Measurements from ENCODE around the gene TMEM186.
"Not testable (repeated sequence)": the region's sequence is repeated elsewhere in the genome, so short reads cannot be mapped to it uniquely, and the experiment has no call there.

The TMEM186 gene

GRCh38 chr16:8812162-8812843 is 14.9 kb upstream of the TMEM186 start:
- FAIRE-seq (no peak), DNase-seq (ENCODE audit: low spot score) (no peak)

DNA sequence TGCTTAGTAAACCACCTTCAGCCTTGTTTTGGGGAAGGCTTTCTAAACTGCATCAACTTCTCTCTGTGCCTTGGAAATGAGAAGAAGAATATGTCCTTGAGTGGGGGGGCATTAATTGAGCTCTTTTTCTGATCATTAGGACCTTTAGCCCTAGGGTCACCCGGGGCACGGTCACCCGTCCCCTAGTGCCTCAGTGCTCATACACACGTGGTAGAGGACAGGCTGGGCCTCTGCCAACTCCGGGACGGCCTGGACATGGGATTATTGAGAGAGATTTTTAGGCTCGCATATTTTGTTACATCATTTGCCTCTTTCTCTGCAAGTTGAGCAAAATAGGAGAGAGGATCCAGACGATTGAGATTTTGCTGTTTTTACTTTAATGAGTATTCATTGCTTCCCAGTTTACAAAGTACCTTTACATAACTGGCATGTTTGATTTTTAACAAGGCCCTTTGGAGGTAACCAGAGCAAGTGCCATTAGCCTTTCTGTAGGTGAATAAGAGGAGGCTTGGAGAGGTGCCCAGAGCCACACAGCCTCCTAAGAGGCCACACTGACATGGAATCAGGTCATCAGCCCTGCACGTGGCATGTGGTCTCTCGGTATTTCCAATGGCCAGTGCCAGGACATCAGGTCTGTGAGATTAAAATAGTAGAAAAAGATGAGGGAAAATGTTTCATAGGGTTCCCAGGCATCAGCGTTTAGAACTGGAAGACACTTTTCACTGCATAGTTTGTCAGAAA is 11.3 kb upstream of the TMEM186 start:
- FAIRE-seq (no peak), DNase-seq (ENCODE audit: low spot score) (no peak)

DNA sequence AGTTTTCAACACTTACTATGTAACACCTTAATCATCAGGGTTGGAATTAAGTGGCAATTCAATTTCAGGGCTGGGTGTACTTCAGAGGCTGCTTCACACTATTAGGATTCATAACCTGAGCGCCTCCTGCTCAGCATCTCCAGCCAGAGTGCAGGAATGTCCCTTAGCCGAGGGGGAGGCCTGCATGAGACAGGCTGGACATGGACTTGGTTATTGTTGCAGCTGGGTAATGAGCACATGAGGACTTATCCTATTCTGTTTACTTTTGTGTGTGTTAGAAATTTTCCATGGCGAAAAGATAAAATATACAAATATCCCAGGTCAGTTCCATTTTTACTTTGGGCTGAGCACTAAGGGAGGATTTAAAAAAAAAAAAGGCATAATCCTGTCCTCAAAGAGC is 10.6 kb upstream of the TMEM186 start:
- DNase-seq (ENCODE audit: low spot score) (no peak), FAIRE-seq (no peak)

DNA sequence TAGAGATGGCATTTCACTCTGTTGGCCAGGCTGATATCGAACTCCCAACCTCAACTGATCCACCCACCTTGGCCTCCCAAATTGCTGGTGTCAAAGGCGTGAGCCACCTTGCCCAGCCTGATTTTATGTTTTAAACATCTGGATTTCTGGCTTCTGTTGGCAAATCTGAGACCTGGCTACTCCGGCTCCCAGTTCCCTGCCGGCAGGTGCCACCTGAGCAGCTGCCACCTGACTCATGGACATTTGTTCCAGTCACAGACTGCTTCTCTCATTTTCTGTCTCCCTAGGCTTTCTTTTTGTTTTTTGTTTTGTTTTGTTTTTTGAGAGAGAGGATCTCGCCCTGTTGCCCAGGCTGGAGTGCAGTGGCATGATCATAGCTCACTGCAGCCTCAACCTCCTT is 9.8 kb upstream of the TMEM186 start:
- no peak for FAIRE-seq
- no peak for DNase-seq (ENCODE audit: low spot score)

DNA sequence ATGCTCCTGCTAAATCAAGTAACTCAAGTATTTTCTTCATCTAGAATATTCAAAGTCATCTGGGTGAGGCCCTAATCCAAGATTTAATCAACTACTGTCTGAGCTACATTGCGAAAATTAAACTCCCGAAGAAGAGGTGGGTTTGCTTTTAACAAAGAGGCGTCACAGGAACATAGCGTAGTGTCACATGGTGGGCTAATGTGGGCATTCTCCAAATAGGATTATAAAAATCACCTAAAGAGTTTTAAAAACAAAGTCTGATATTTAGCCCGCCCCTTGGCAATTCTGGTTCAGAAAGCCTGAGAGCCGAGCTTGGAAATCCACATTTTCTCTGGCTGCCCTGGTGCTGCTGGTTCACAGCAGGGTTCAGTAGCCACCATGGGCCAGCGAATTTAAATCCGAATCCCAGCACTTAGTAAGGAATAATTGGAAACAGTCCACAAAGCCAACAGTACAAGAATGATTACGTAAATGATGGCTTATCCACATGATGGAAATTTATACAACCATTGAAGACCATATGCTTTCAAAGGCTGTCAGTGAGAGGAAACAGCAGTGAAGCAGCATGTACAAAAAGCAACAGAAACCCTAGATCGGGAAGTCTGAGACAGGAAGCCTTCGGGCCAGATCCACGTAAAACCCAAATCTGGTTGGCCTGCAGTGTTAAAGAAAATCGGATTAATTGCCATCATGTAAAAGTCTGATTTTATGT is 9.0 kb upstream of the TMEM186 start:
- DNase-seq (ENCODE audit: low spot score): no peak

GRCh38 chr16:8804313-8804712 is 6.9 kb upstream of the TMEM186 start:
- FAIRE-seq: no peak

More for the DNA sequence above, 9.0 kb upstream of the TMEM186 start:
- FAIRE-seq: no peak

GRCh38 chr16:8803733-8804132 is 6.3 kb upstream of the TMEM186 start:
- not testable (repeated sequence) for DNase-seq (ENCODE audit: low spot score); FAIRE-seq

More at GRCh38 chr16:8804313-8804712, 6.9 kb upstream of the TMEM186 start:
- no peak for DNase-seq (ENCODE audit: low spot score)

DNA sequence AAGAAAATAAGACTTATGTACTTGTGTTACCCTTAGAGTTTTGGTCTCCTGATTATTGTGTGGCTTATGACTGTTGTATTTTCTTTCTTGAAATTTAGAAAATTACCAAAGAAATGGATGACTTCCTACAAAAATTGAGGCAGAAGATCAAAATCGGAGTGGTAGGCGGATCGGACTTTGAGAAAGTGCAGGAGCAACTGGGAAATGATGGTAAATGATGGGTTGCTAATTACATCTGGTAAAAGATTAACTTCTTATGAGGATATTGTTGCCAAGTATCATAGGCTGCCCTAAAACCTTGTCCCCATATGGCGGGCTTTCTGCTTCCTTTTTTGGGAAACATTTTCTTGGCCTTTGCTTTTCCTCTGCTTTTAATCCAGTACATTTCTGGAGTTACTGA is 4.3 kb upstream of the TMEM186 start:
- DNase-seq (ENCODE audit: low spot score) (no peak), FAIRE-seq (no peak)

DNA sequence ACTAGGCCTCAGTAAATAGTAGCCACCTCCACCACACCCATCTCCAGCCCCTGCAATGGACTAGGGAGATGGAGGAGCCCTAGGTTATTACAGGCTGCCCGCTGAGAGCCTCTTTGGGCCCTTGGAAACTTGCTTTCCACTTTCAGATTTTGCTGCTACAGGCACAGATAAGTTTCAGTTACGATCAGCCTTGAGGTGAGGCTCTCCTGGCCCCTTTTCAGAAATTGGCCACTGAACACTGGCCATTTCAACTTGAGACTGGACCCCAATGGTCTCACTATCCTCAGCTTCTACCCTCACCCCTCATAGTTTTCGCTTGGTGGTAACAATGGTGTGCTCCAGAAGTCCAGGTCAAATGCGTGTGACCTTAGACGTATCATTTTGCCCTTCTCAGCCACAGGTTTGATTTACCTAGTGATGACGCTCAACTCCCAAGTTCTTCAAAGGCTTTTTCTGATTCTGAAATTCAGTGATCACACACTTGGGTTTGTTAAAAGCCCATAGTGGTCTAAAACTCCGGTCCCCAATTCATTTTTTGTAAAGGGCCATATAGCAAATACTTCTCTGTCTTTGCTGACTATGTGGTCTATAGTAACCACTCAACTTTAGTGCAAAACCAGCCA is 1.2 kb upstream of the TMEM186 start:
- FAIRE-seq: no peak
- no peak for DNase-seq (ENCODE audit: low spot score)

DNA sequence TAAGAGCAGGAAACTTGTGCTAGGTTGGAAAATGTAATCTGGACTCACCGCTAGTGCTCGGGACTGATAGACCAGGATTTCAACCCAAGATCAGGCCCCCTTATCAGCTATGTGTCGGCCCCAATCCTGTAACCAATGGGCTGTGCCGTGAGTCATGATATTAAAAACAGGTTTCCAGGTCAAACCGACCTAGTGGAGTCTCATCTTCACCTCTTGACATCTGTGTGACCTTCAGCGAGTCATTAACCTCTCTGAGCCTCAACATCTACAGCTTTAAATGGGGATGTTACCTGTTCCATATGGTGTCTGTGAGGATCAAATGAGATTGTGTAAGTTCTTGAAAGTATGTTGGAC is 712 bp upstream of the TMEM186 start:
- DNase-seq (ENCODE audit: low spot score) (no peak), FAIRE-seq (no peak)

DNA sequence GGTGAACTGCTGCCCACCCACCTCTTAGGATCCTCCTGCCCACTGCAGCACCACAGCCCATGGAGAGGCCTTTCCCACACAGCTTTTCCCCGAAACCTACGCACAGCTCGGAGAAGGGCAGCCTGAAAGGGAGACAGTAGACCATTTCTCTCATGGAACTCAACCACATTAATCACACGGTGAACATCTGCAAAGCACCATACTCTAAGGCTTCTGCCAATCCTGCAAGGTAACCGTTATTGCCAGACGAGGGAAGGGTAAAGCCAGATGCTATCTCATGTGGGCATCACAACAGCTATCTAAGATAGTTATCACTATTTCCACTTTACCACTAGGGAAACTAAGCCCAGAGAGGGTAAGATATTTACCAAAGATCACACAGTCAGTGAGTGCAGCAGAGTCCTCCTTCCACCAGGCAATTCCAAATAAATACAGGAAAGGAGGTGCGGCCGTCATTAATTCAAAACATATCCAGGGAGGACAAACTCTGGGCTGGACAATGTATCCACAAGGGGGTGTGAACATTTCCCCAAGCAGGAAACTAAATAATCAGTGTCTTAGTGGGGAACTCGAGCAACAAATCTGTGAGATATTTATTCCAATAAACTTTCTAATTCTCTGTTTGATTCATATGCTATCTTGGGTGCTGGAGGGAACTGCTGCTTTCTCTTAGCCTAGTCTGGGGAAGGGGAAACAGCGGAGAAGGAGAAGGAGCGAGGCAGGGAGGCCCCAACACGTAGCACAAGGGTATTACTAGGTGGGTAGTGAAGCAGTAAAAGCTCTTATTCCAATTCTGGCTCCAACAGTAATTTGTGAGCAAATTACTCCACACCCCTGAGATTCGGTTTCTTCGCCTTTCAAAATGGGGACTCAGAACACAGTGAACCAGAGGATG is 723 bp downstream of the TMEM186 start:
- no peak for DNase-seq (ENCODE audit: low spot score)
- no peak for FAIRE-seq

- DNase-seq (ENCODE audit: low spot score) (no peak), FAIRE-seq (no peak)
These were observed 1.6 kb downstream of the TMEM186 start for GRCh38 chr16:8795818-8796217.

GRCh38 chr16:8795091-8795490 is 2.3 kb downstream of the TMEM186 start:
- DNase-seq (ENCODE audit: low spot score) (no peak), FAIRE-seq (no peak)

GRCh38 chr16:8788578-8789172 is 8.8 kb downstream of the TMEM186 start:
- FAIRE-seq (no peak), DNase-seq (ENCODE audit: low spot score) (no peak)

DNA sequence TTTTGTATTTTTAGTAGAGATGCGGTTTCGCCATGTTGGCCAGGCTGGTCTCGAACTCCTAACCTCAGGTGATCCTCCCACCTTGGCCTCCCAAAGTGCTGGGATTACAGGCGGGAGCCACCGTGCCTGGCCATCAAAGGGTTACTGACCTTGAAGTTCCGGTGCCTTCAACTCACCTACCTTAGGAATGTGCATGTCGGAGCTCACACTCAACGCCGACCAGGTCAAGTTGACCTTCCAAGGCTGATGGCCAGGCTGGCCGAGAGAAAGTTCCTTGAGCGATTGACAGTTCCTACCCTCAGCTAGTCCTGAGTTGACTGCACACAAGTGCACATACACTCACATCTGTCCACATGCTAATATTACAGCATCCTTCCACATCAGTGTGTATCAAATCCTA is 11.1 kb downstream of the TMEM186 start:
- not testable (repeated sequence) for DNase-seq (ENCODE audit: low spot score); FAIRE-seq

DNA sequence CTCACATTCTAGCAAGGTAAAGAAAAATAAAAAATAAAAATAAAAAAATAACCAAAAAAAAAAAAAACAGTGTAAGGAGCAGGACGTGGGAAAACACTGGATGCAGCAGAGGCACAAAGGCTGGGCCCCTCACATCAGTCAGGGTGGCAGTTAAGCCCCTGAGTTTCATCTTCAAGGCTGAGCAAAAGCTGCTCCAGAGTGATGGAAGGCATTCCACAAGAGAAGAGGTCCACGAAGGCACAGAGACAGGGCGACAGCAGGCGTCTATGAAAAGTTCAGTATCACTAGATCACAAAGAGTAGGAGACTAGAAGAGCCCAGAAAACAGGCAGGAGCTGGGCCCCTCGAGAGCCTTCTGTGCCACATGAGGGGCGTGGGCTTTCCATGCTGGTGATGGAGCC is 12.0 kb downstream of the TMEM186 start:
- DNase-seq (ENCODE audit: low spot score): no peak
- no peak for FAIRE-seq

DNA sequence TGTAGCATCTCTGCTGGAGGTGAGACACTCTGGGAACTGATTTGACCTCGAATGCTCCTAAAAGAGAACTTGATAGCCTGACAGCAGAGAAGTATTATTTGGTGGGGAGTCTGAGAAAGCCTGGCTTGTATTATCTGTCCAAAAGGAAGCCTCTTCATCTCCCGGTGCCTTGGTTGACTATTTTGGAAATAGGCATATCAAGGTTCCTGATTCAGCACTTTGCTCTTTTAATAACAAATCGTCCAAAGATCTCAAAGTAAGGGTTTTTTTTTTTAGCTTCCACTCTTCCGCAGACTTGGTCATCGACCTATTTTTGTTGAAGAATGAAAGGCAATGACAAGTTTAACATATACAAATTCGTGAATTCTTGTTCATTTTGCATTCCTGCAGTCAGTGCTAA is 14.8 kb downstream of the TMEM186 start:
- FAIRE-seq: no peak
- no peak for DNase-seq (ENCODE audit: low spot score)

DNA sequence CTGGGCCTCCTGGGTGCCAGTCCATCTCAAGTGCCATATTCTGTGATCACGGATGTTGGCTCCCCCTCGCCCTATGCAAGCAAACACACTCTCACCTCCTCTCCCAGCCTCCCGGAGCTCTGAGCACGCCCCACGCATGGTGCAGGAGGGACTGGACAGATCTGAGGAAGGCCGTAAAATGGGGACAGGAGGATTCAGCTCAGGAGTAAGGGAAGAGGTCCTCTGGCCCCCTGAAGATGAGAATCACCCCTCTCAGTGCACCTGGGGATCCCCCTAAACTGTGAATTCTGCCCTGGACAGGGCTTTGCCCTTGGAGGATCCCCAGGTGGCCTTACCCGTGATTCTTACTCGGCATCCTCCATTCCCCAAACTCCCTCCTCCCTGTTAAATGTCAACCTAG is 15.6 kb downstream of the TMEM186 start:
- no peak for DNase-seq (ENCODE audit: low spot score)

DNA sequence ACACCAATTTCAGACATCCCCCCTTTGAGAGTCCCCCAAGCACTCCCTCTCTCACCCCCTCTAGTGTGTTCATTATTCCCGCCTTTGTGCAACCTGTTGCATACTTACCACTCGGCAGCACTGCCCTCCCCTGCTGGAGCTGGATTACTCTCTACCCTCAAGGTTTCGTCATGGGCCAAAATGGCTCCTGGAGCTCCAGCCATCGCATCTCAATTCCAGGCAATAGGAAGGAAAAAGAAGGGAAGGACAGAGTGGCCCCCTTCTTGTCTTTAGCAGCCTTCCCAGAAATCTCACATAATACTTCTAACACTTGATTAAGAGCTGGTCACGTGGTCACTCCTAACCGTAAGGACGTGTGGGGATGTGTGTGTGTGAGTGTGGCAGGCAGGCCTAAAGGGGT is 20.2 kb downstream of the TMEM186 start:
- DNase-seq (ENCODE audit: low spot score): no peak
- no peak for FAIRE-seq

More for the DNA sequence above, 15.6 kb downstream of the TMEM186 start:
- no peak for FAIRE-seq

DNA sequence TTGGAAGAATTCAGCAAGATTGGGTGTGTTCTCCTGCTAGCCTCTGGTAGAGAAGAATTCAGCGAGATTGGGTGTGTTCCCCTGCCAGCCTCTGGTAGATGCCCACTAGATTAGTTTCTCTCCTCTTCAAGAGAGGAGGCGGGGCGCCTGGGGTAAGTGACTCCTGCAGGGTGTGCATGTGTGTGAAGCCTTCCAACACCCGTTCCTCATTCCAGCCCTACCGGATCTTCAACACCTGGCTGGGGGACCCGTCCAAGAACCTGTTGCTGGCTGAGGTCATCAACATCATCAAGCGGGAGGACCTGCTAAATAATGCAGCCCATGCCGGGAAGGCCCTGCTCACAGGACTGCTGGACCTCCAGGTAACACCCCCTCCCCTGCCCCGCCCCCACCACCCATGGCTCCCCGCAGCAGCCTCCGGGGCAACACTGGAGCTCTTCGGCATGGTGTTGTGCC is 21.3 kb downstream of the TMEM186 start:
- FAIRE-seq: no peak
- DNase-seq (ENCODE audit: low spot score): no peak

All from urothelium cell line (cell line).